Daoy (cell line): ENCODE measurements around the gene NODAL. TPM values are rescaled to one million over a fixed set of nuclear protein-coding genes. Genes with fewer than 3 reads are reported as not detected.
"Not testable (repeated sequence)": the region's sequence is repeated elsewhere in the genome, so short reads cannot be mapped to it uniquely, and the experiment has no call there.

Experiments
- DNase-seq: peaks from one replicate; pipeline ENCODE4 v3.0.0-alpha.2; 2015; ENCODE audit warnings: low read depth
- total RNA-seq: library from RNA; depleted of rRNA; stranded (reverse); fragments of >200 nt; shearing (Covaris generic); gene quantifications from 2 replicates; pipeline ENCODE4 v1.2.3, GENCODE V29; 2014; rRNA removed

The NODAL gene
- total RNA-seq, result not detected in 2 replicates

- no peak for DNase-seq
Measured at GRCh38 chr10:70441161-70441894, at the start of gene NODAL. Gene NODAL, minus strand, starts transcription at chr10:70441681. Its CDS starts 14 bp downstream, at chr10:70441667.

GRCh38 chr10:70490142-70490541 lies 48.7 kb upstream of the NODAL start:
- DNase-seq, result no peak

GRCh38 chr10:70487824-70488223 lies 46.3 kb upstream of the NODAL start:
- no peak for DNase-seq

GRCh38 chr10:70483872-70484271 lies 42.4 kb upstream of the NODAL start:
- DNase-seq, result not testable (repeated sequence)

GRCh38 chr10:70482982-70483760 lies 41.7 kb upstream of the NODAL start:
- no peak for DNase-seq

- no peak for DNase-seq
Measured at GRCh38 chr10:70481831-70482530, 40.5 kb upstream of the NODAL start.

- no peak for DNase-seq
Measured at GRCh38 chr10:70481105-70481504, 39.6 kb upstream of the NODAL start.

GRCh38 chr10:70480239-70480861 lies 38.9 kb upstream of the NODAL start:
- no peak for DNase-seq

GRCh38 chr10:70479626-70480238 lies 38.3 kb upstream of the NODAL start:
- DNase-seq, result no peak

GRCh38 chr10:70479165-70479581 lies 37.7 kb upstream of the NODAL start:
- no peak for DNase-seq

GRCh38 chr10:70478191-70479164 lies 37.0 kb upstream of the NODAL start, which contains the start of gene PALD1:
Gene PALD1, plus strand, starts transcription at chr10:70478767. Its CDS starts 47,185 bp downstream, at chr10:70525952.
- peak; percentile 54 for DNase-seq

GRCh38 chr10:70477661-70478162 lies 36.2 kb upstream of the NODAL start:
- peak; percentile 55 for DNase-seq

- DNase-seq, result no peak
Measured at GRCh38 chr10:70476249-70477035, 35.0 kb upstream of the NODAL start.

GRCh38 chr10:70475661-70476060 lies 34.2 kb upstream of the NODAL start:
- peak; percentile 69 for DNase-seq

- DNase-seq, result no peak
Measured at GRCh38 chr10:70474780-70475179, 33.3 kb upstream of the NODAL start.

- DNase-seq, result no peak
Measured at GRCh38 chr10:70472799-70473454, 31.4 kb upstream of the NODAL start.

- no peak for DNase-seq
Measured at GRCh38 chr10:70466951-70467350, 25.5 kb upstream of the NODAL start.

GRCh38 chr10:70465832-70466231 lies 24.4 kb upstream of the NODAL start:
- DNase-seq, result no peak

GRCh38 chr10:70465278-70465677 lies 23.8 kb upstream of the NODAL start:
- no peak for DNase-seq
